H9 (cell line): ENCODE measurements around the gene FAM185A. TPM values are rescaled to one million over a fixed set of nuclear protein-coding genes. Genes with fewer than 3 reads are reported as not detected.
"Not testable (repeated sequence)": the region's sequence is repeated elsewhere in the genome, so short reads cannot be mapped to it uniquely, and the experiment has no call there.

Experiments
- DNase-seq: peaks from one replicate; pipeline ENCODE4 v3.0.0-alpha.2; 2017
- H2AFZ ChIP-seq: one replicate; pipeline ENCODE4 v1.6.1; 2013; ENCODE audit warnings: mild to moderate bottlenecking, low read length, control low read depth, moderate library complexity
- H2AK5ac ChIP-seq: 2 replicates; pipeline ENCODE4 v1.6.1; 2013; ENCODE audit warnings: low read length, control low read depth, mixed read lengths; ENCODE audit not compliant: insufficient read length
- H2BK120ac ChIP-seq: one replicate; pipeline ENCODE4 v1.6.1; 2013; ENCODE audit warnings: low read depth, mild to moderate bottlenecking, low read length, control low read depth, inconsistent platforms; ENCODE audit not compliant: poor library complexity, severe bottlenecking
- H2BK12ac ChIP-seq: 2 replicates; pipeline ENCODE4 v1.6.1; 2013; ENCODE audit warnings: low read length, control low read depth, mixed read lengths, low read depth; ENCODE audit not compliant: insufficient read length
- H2BK15ac ChIP-seq: 2 replicates; pipeline ENCODE4 v1.6.1; 2013; ENCODE audit warnings: low read depth, low read length, control low read depth
- H2BK20ac ChIP-seq: one replicate; pipeline ENCODE4 v1.6.1; 2013; ENCODE audit warnings: low read depth, mild to moderate bottlenecking, low read length, control low read depth, inconsistent platforms; ENCODE audit not compliant: poor library complexity, severe bottlenecking
- H2BK5ac ChIP-seq: 2 replicates; pipeline ENCODE4 v1.6.1; 2013; ENCODE audit warnings: low read length, control low read depth, mixed read lengths; ENCODE audit not compliant: insufficient read length
- H3K14ac ChIP-seq: 2 replicates; pipeline ENCODE4 v1.6.1; 2013; ENCODE audit warnings: low read length, control low read depth; ENCODE audit not compliant: insufficient read depth
- H3K18ac ChIP-seq: 2 replicates; pipeline ENCODE4 v1.6.1; 2013; ENCODE audit warnings: low read depth, mild to moderate bottlenecking, mixed read lengths, low read length, control low read depth; ENCODE audit not compliant: insufficient read length
- H3K23ac ChIP-seq: 2 replicates; pipeline ENCODE4 v1.6.1; 2013; ENCODE audit warnings: low read length, control low read depth, mixed read lengths, low read depth; ENCODE audit not compliant: insufficient read length
- H3K23me2 ChIP-seq: 2 replicates; pipeline ENCODE4 v1.6.1; 2013; ENCODE audit warnings: low read depth, mild to moderate bottlenecking, mixed read lengths, low read length, control low read depth; ENCODE audit not compliant: insufficient read length, poor library complexity, severe bottlenecking
- H3K27ac ChIP-seq: 2 replicates; pipeline ENCODE4 v1.5.1; 2013; ENCODE audit warnings: low read length, control low read depth, mixed read lengths, low read depth; ENCODE audit not compliant: insufficient read length
- H3K27me3 ChIP-seq: 2 replicates; pipeline ENCODE4 v1.6.1; 2013; ENCODE audit warnings: low read length, control low read depth, inconsistent platforms; ENCODE audit not compliant: insufficient read depth
- H3K4ac ChIP-seq: 2 replicates; pipeline ENCODE4 v1.6.1; 2013; ENCODE audit warnings: low read depth, mild to moderate bottlenecking, control low read depth, inconsistent platforms, low read length, moderate library complexity
- H3K4me1 ChIP-seq: 2 replicates; pipeline ENCODE4 v1.6.1; 2013; ENCODE audit warnings: low read length, control low read depth, inconsistent platforms; ENCODE audit not compliant: insufficient read depth
- H3K4me2 ChIP-seq: 2 replicates; pipeline ENCODE4 v1.6.1; 2013; ENCODE audit warnings: low read length, control low read depth, mixed read lengths; ENCODE audit not compliant: insufficient read length, insufficient read depth
- H3K56ac ChIP-seq: 2 replicates; pipeline ENCODE4 v1.6.1; 2013; ENCODE audit warnings: low read depth, mild to moderate bottlenecking, mixed read lengths, low read length, control low read depth; ENCODE audit not compliant: insufficient read length
- H3K79me1 ChIP-seq: 2 replicates; pipeline ENCODE4 v1.6.1; 2013; ENCODE audit warnings: low read depth, mild to moderate bottlenecking, moderate library complexity, low read length, control low read depth, inconsistent platforms; ENCODE audit not compliant: insufficient read depth, poor library complexity, severe bottlenecking
- H3K79me2 ChIP-seq: 2 replicates; pipeline ENCODE4 v1.6.1; 2013; ENCODE audit warnings: low read length, control low read depth, inconsistent platforms; ENCODE audit not compliant: insufficient read depth
- H3K9ac ChIP-seq: 2 replicates; pipeline ENCODE4 v1.6.1; 2013; ENCODE audit warnings: low read length, control low read depth, mixed read lengths; ENCODE audit not compliant: insufficient read length; ENCODE audit errors: extremely low read depth
- H3K9me3 ChIP-seq: one replicate; pipeline ENCODE4 v1.6.1; 2013; ENCODE audit warnings: low read depth, low read length, inconsistent platforms; ENCODE audit not compliant: control insufficient read depth
- H3T11ph ChIP-seq: one replicate; pipeline ENCODE4 v1.6.1; 2013; ENCODE audit warnings: mild to moderate bottlenecking, low read length, control low read depth, inconsistent platforms
- H4K20me1 ChIP-seq: one replicate; pipeline ENCODE4 v1.6.1; 2013; ENCODE audit not compliant: control insufficient read depth, insufficient read length, insufficient read depth
- H4K5ac ChIP-seq: 2 replicates; pipeline ENCODE4 v1.6.1; 2013; ENCODE audit warnings: low read depth, mild to moderate bottlenecking, mixed read lengths, low read length, control low read depth; ENCODE audit not compliant: insufficient read length
- H4K8ac ChIP-seq: replicated peaks from 2 replicates; pipeline ENCODE4 v1.6.1; 2013; ENCODE audit warnings: low read length, control low read depth, mixed read lengths, low read depth; ENCODE audit not compliant: insufficient read length
- H4K91ac ChIP-seq: 2 replicates; pipeline ENCODE4 v1.6.1; 2013; ENCODE audit warnings: low read depth, mild to moderate bottlenecking, moderate library complexity, mixed read lengths, low read length, control low read depth; ENCODE audit not compliant: insufficient read length
- H3K27ac Mint-ChIP-seq, 3 experiments: 2 replicates in 2 of 3; 3 replicates in 1 of 3; pipeline ENCODE4 v1.8.0; 2020 to 2021; ENCODE audit warnings: mixed read lengths in 3 of 3, mild to moderate bottlenecking in 1 of 3, moderate library complexity in 1 of 3
- H3K27me3 Mint-ChIP-seq: 2 replicates; pipeline ENCODE4 v1.8.0; 2021; ENCODE audit warnings: low read depth, mild to moderate bottlenecking, moderate library complexity, mixed read lengths
- H3K36me3 Mint-ChIP-seq, 3 experiments: 2 replicates in 2 of 3; 3 replicates in 1 of 3; pipeline ENCODE4 v1.8.0; 2020 to 2021; ENCODE audit warnings: low read depth in 3 of 3, mixed read lengths in 3 of 3; ENCODE audit not compliant: insufficient read depth in 1 of 3
- H3K4me1 Mint-ChIP-seq, 2 experiments: 2 replicates each; pipeline ENCODE4 v1.8.0; 2020; ENCODE audit warnings: mixed read lengths in 2 of 2
- H3K4me3 Mint-ChIP-seq, 2 experiments: 2 replicates in 1 of 2; 3 replicates in 1 of 2; pipeline ENCODE4 v1.8.0; 2020 to 2021; ENCODE audit warnings: mild to moderate bottlenecking in 2 of 2, mixed read lengths in 2 of 2, moderate library complexity in 1 of 2
- H3K9me3 Mint-ChIP-seq, 2 experiments: 2 replicates in 1 of 2; 3 replicates in 1 of 2; pipeline ENCODE4 v1.8.0; 2020; ENCODE audit warnings: mild to moderate bottlenecking in 2 of 2, mixed read lengths in 2 of 2, moderate library complexity in 1 of 2
- WGBS: extraction: QIAGEN DNeasy Blood & Tissue Kit; methylation state at CpG from one replicate; pipeline ENCODE4 v1.1.7; 2013; ENCODE audit warnings: missing lambda C conversion rate, low lambda C conversion rate, mixed read lengths; ENCODE audit not compliant: insufficient read length; ENCODE audit errors: extremely low coverage; 5-methylcytosine and 5-hydroxymethylcytosine counted together
- total RNA-seq: library from RNA; stranded (reverse); gene quantifications from 2 replicates; pipeline ENCODE4 v1.2.1, GENCODE V29; 2021

FAM185A gene
- total RNA-seq, 1 experiment from 2014 or later: 7.0 TPM

GRCh38 chr7:102743861-102744260 is 4.9 kb upstream of the FAM185A start:
- H2AK5ac ChIP-seq, H2BK20ac ChIP-seq, H3K14ac ChIP-seq, H3K36me3 Mint-ChIP-seq, H3K4me2 ChIP-seq, H3K27ac Mint-ChIP-seq, H3K9me3 ChIP-seq, H2AFZ ChIP-seq, H3K79me1 ChIP-seq, H3K4ac ChIP-seq, H3K27me3 ChIP-seq, H3K23ac ChIP-seq, H3K23me2 ChIP-seq, H3K27me3 Mint-ChIP-seq, H4K5ac ChIP-seq, H2BK5ac ChIP-seq, H4K20me1 ChIP-seq, H4K8ac ChIP-seq, H3K4me3 Mint-ChIP-seq, H2BK12ac ChIP-seq, H3K4me1 Mint-ChIP-seq, H4K91ac ChIP-seq, H3K18ac ChIP-seq, H3K4me1 ChIP-seq, H2BK15ac ChIP-seq, H3K9me3 Mint-ChIP-seq, H3K27ac ChIP-seq, H3K9ac ChIP-seq, H3T11ph ChIP-seq, H3K56ac ChIP-seq, H3K79me2 ChIP-seq, H2BK120ac ChIP-seq: not testable (repeated sequence)
- WGBS: no CpG with 5 or more reads among the region's 9 CpGs
- DNase-seq: peak; percentile 29

GRCh38 chr7:102745494-102746288 is 3.1 kb upstream of the FAM185A start:
- H4K20me1 ChIP-seq, H2BK12ac ChIP-seq, DNase-seq, H4K5ac ChIP-seq, H3K27me3 Mint-ChIP-seq, H3K9ac ChIP-seq, H3K14ac ChIP-seq, H2BK20ac ChIP-seq, H4K91ac ChIP-seq, H3K79me2 ChIP-seq, H2BK5ac ChIP-seq, H3K27me3 ChIP-seq, H3K18ac ChIP-seq, H2AFZ ChIP-seq, H3K4ac ChIP-seq, H3K9me3 ChIP-seq, H2BK120ac ChIP-seq, H3T11ph ChIP-seq, H3K4me2 ChIP-seq, H3K23ac ChIP-seq, H3K23me2 ChIP-seq, H2BK15ac ChIP-seq, H4K8ac ChIP-seq, H3K27ac Mint-ChIP-seq, H3K4me1 ChIP-seq, H3K79me1 ChIP-seq, H2AK5ac ChIP-seq, H3K36me3 Mint-ChIP-seq, H3K27ac ChIP-seq, H3K4me3 Mint-ChIP-seq, H3K56ac ChIP-seq, H3K9me3 Mint-ChIP-seq: not testable (repeated sequence)
- no CpG with 5 or more reads among the region's 4 CpGs for WGBS
- H3K4me1 Mint-ChIP-seq: peaks cover 8 to 15% of the 10 kb centered on the region in 2 experiments
